D721Med (cell line): Measurements from ENCODE around the gene SLC9A1.

Experiments used
- DNase-seq: peaks from one replicate; pipeline ENCODE4 v3.0.0; 2011; ENCODE audit warnings: low spot score; ENCODE audit not compliant: insufficient read length
- FAIRE-seq: peaks from 2 replicates; lab custom pipeline; 2011; peaks lifted over from hg19 to GRCh38; lab: Jason Lieb, UNC
- CTCF ChIP-seq: IDR thresholded peaks from 2 replicates; pipeline ENCODE4 v1.5.1; 2012; ENCODE audit warnings: mild to moderate bottlenecking, control low read depth; ENCODE audit not compliant: insufficient read depth; ENCODE audit errors: missing control alignments

The SLC9A1 gene

DNA sequence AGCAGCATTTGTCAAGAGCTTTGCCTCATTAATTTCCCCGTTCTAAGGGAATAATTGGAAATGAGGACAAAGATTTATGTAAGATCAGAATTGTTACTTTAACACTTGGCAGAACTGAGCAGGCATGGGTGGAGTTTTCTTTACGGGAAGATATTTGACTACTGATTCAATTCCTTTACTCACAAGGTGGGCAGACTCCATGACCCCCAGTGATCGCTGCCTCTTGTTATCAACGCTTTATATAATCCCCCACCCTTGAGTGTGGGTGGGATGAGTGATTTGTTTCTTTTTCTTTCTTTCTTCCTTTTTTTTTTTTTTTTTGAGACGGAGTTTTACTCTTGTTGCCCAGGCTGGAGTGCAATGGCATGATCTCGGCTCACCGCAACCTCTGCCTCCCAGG is 77.0 kb downstream of the SLC9A1 start:
- FAIRE-seq = no peak
- no peak for TF ChIP-seq CTCF

GRCh38 chr1:27076803-27077202 is 78.1 kb downstream of the SLC9A1 start:
- TF ChIP-seq CTCF = no peak
- DNase-seq = no peak
- no peak for FAIRE-seq

More for the DNA sequence above, 77.0 kb downstream of the SLC9A1 start:
- DNase-seq = no peak

DNA sequence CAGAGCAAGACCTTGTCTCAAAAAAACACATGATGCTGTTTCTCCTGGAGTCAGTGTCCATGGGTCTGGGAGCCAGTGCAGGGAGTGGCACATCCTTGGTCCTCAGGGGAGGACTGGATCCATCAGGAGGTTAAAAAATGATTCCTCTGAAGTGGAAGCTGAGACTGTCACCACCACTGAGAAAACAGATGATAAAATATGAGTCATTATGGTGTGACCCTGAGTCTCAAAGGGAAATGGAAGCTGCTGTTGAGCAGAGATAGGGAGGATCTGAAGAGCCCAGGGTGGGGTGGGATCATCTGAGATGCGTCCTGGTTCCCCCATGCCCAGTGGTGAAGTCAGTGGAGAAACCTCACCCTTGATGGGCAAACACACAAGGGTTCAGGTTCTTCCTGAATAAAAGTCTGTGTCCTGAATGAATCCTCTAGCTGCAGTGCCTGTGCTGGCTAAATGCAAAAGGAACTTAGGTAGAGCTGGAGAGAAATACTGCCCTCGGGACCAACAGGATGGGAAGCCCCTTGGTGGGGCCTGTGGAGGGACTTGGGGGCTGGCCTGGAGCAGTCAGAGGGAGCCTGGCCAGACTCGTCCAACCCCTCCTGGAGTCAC is 80.6 kb downstream of the SLC9A1 start:
- FAIRE-seq = no peak
- no peak for TF ChIP-seq CTCF
- DNase-seq = no peak

DNA sequence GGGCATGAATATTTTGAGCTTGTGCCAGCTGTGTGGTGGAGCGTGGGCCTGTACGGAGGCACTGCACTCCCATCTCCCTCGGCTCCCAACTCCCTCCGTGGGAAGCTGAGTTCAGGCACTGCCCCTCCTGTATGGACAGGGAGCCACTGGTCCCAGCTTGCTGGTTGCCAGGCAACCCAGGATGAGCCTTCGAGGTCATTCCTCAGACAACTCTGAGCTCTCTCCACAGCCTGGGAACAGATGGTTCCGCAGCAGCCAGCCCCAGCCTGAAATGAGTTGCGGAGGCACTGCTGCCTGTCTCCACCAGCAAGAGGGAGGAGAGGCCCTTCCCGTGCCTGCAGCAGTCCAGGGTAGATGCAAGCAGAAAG is 83.9 kb downstream of the SLC9A1 start:
- peak; percentile 62 for DNase-seq

DNA sequence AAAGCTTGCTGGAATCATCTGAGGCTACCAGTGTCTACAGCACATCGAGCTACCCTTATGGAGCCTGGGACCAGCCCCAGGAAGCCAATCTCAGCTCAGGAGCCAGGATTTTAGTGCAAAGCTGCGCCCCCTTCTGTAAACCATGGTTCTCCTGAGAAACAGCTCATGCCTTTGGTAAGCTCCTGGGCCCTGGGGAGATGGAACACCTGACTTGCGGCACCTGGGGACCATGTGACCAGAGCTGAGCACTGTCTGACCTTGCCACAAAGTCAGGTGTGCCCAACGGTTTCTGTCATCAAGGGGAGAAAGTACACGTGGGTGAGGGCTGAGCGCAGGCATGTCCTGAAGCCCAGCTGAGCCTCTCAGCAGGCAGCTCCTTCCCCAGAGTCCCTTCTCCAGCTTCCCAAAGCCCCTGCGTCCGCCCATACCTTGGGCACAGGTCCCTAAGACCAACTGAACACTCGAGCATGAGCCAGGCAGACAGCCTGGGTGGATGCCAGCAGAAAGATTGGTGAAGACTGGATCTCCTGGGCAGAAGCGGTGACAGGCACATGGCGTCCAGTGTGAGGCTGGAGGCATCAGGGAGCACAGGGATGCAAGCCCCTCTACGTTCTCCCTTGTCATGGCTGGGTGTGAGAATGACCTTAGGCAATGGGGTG is 84.4 kb downstream of the SLC9A1 start:
- no peak for TF ChIP-seq CTCF
- no peak for FAIRE-seq
- DNase-seq = no peak

More for the DNA sequence above, 83.9 kb downstream of the SLC9A1 start:
- no peak for FAIRE-seq
- no peak for TF ChIP-seq CTCF

GRCh38 chr1:27068922-27069321 is 86.0 kb downstream of the SLC9A1 start:
- DNase-seq (no peak), FAIRE-seq (no peak)
- TF ChIP-seq CTCF = no peak

GRCh38 chr1:27065999-27066630 is 88.8 kb downstream of the SLC9A1 start:
- TF ChIP-seq CTCF = no peak
- DNase-seq (no peak), FAIRE-seq (no peak)
